Measurements from ENCODE around the gene CHL1.

Gene CHL1

DNA sequence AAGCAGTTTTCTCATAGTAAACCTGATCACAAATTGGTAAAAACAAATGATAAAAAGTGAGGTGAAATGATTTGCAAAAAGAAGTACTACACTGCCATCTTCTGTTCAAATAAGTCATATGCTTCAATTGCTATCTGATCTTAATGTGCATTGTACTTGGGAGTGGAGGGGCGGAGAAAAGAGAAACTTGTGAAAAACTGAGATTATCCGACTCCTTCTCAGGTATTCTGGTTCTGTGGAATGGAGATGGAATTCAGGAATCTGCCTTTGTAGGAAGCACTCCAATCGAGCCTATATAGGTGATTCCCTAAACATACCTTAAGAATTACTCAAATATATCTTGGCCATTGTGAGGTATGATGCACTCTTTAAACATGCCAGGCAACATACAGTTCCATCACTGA lies 180.6 kb downstream of the CHL1 start:
- no peaks in the 10 kb centered on the region for H3K9me3 ChIP-seq (ENCODE audit: low read length)

DNA sequence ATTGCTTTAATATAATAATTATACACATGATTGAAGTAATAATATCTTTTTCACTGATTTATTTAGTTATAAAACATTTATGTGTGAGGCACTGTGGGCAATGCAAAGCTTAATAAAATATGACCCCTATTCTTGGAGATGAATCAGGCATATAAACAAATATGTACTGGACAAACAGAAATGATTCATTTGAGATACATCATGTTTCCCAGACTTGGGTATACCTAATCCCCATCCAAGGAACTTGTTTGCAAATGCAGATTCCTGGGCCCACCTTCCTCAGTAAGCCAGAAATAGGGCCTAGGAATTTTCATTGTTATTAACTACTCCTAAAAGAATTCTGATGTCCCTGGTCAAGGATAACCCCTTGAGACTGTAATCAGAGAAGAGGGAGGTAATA lies 184.2 kb downstream of the CHL1 start:
- Histone ChIP-seq H3K9me3 (ENCODE audit: low read length) (no peaks in the 10 kb centered on the region), H3K27ac (ENCODE audit: low read depth, low read length) (no peak overlapping the region), H3K36me3 (ENCODE audit: insufficient read depth, low read length) (no peaks in the 10 kb centered on the region), H3K4me3 (ENCODE audit: low read depth in 1 of 2, low read length in 2 of 2) (no peak overlapping the region), H3K4me1 (ENCODE audit: insufficient read depth, low read length) (no peaks in the 10 kb centered on the region), H3K27me3 (ENCODE audit: control insufficient read depth in 1 of 2, insufficient read depth in 2 of 2, low read length in 2 of 2) (peaks cover 0 to 4% of the 10 kb centered on the region in 2 donors), H3K9ac (ENCODE audit: low read length) (no peak overlapping the region)

More for the DNA sequence above, 180.6 kb downstream of the CHL1 start:
- no peak overlapping the region for H3K27ac ChIP-seq (ENCODE audit: low read depth, low read length)
- no peak overlapping the region for H3K4me3 ChIP-seq (ENCODE audit: low read depth in 1 of 2, low read length in 2 of 2)
- H3K9ac ChIP-seq (ENCODE audit: low read length) = no peak overlapping the region
- H3K36me3 ChIP-seq (ENCODE audit: insufficient read depth, low read length) = no peaks in the 10 kb centered on the region
- peaks cover 7% of the 10 kb centered on the region for H3K4me1 ChIP-seq (ENCODE audit: insufficient read depth, low read length)
- peaks cover 0 to 6% of the 10 kb centered on the region in 2 donors for H3K27me3 ChIP-seq (ENCODE audit: control insufficient read depth in 1 of 2, insufficient read depth in 2 of 2, low read length in 2 of 2)

- no peak overlapping the region for H3K4me3 ChIP-seq (ENCODE audit: low read depth in 1 of 2, low read length in 2 of 2)
- H3K36me3 ChIP-seq (ENCODE audit: insufficient read depth, low read length) = no peaks in the 10 kb centered on the region
- H3K27me3 ChIP-seq (ENCODE audit: control insufficient read depth in 1 of 2, insufficient read depth in 2 of 2, low read length in 2 of 2) = no peaks in the 10 kb centered on the region
- no peaks in the 10 kb centered on the region for H3K9me3 ChIP-seq (ENCODE audit: low read length)
- no peak overlapping the region for H3K27ac ChIP-seq (ENCODE audit: low read depth, low read length)
- H3K4me1 ChIP-seq (ENCODE audit: insufficient read depth, low read length) = no peaks in the 10 kb centered on the region
- H3K9ac ChIP-seq (ENCODE audit: low read length) = no peak overlapping the region
These were observed 188.6 kb downstream of the CHL1 start for GRCh38 chr3:385151-385550.

GRCh38 chr3:394775-395174 lies 198.2 kb downstream of the CHL1 start:
- Histone ChIP-seq H3K4me1 (ENCODE audit: insufficient read depth, low read length) (no peaks in the 10 kb centered on the region), H3K36me3 (ENCODE audit: insufficient read depth, low read length) (no peaks in the 10 kb centered on the region), H3K27ac (ENCODE audit: low read depth, low read length) (no peak overlapping the region), H3K9me3 (ENCODE audit: low read length) (no peaks in the 10 kb centered on the region), H3K9ac (ENCODE audit: low read length) (no peak overlapping the region), H3K27me3 (ENCODE audit: control insufficient read depth in 1 of 2, insufficient read depth in 2 of 2, low read length in 2 of 2) (no peaks in the 10 kb centered on the region), H3K4me3 (ENCODE audit: low read depth in 1 of 2, low read length in 2 of 2) (no peak overlapping the region)

GRCh38 chr3:396293-396692 lies 199.7 kb downstream of the CHL1 start:
- Histone ChIP-seq H3K9ac (ENCODE audit: low read length) (no peak overlapping the region), H3K4me1 (ENCODE audit: insufficient read depth, low read length) (no peaks in the 10 kb centered on the region), H3K27ac (ENCODE audit: low read depth, low read length) (no peak overlapping the region), H3K27me3 (ENCODE audit: control insufficient read depth in 1 of 2, insufficient read depth in 2 of 2, low read length in 2 of 2) (no peaks in the 10 kb centered on the region), H3K4me3 (ENCODE audit: low read depth in 1 of 2, low read length in 2 of 2) (no peak overlapping the region), H3K36me3 (ENCODE audit: insufficient read depth, low read length) (no peaks in the 10 kb centered on the region), H3K9me3 (ENCODE audit: low read length) (no peaks in the 10 kb centered on the region)

DNA sequence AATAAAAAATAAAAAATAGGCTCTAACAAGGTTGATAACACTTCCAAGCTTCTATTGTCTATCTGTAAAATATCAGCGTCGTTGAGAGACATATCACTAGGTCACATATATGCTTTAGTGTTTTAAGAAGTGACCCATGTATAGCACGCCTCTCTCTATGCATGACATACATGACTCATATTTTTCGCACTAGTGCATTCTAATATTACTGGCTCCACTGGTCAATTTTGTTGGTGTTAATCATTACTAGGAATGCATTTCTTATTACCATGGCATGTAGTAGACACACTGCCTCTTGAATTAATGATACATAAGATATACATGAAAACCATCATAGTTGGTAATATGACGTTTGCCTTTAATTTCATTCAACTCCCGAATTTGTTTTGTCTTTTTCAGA lies 203.1 kb downstream of the CHL1 start:
- no peak overlapping the region for H3K9ac ChIP-seq (ENCODE audit: low read length)
- no peak overlapping the region for H3K4me3 ChIP-seq (ENCODE audit: low read depth in 1 of 2, low read length in 2 of 2)
- H3K9me3 ChIP-seq (ENCODE audit: low read length) = no peaks in the 10 kb centered on the region
- H3K36me3 ChIP-seq (ENCODE audit: insufficient read depth, low read length) = no peaks in the 10 kb centered on the region
- H3K27me3 ChIP-seq (ENCODE audit: control insufficient read depth in 1 of 2, insufficient read depth in 2 of 2, low read length in 2 of 2) = no peaks in the 10 kb centered on the region
- H3K4me1 ChIP-seq (ENCODE audit: insufficient read depth, low read length) = no peaks in the 10 kb centered on the region
- H3K27ac ChIP-seq (ENCODE audit: low read depth, low read length) = no peak overlapping the region

DNA sequence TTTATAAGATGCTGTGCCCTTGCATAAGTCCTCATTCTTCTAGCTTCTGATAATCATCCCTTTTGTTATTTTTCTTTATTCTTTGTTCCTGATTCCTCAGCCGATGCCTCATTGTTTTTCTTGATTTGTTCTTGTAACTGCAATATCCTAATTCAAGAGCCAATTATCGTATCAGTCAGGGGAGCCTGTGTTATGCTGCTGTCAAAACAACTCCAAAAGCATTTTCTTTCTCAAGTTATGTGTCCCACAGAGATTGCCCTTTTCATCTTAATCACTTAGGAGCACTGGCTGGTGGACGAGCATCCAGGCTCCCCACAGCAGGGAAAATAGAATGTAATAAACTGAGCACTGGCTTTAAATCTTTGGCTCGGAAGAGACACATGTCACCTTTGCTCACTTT lies 207.3 kb downstream of the CHL1 start:
- Histone ChIP-seq H3K36me3 (ENCODE audit: insufficient read depth, low read length) (no peaks in the 10 kb centered on the region), H3K9ac (ENCODE audit: low read length) (no peak overlapping the region), H3K4me3 (ENCODE audit: low read depth in 1 of 2, low read length in 2 of 2) (no peak overlapping the region), H3K27ac (ENCODE audit: low read depth, low read length) (no peak overlapping the region), H3K27me3 (ENCODE audit: control insufficient read depth in 1 of 2, insufficient read depth in 2 of 2, low read length in 2 of 2) (no peaks in the 10 kb centered on the region), H3K9me3 (ENCODE audit: low read length) (no peaks in the 10 kb centered on the region), H3K4me1 (ENCODE audit: insufficient read depth, low read length) (no peaks in the 10 kb centered on the region)

DNA sequence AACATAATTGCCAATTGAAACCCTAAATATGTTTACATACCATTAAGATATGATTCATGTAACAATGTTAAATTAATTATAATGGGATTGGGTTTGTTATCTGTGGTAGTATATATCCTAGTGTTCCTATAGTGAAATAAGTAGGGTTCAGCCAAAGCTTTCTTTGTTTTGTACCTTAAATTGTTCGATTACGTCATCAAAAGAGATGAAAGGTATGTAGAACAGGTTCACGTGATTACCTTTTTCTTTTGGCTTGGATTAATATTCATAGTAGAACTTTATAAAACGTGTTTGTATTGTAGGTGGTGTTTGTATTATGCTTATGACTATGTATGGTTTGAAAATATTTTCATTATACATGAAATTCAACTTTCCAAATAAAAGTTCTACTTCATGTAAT lies 212.4 kb downstream of the CHL1 start:
- no peak overlapping the region for H3K4me3 ChIP-seq (ENCODE audit: low read depth in 1 of 2, low read length in 2 of 2)
- H3K4me1 ChIP-seq (ENCODE audit: insufficient read depth, low read length) = no peaks in the 10 kb centered on the region
- H3K9me3 ChIP-seq (ENCODE audit: low read length) = no peaks in the 10 kb centered on the region
- no peak overlapping the region for H3K27ac ChIP-seq (ENCODE audit: low read depth, low read length)
- H3K9ac ChIP-seq (ENCODE audit: low read length) = no peak overlapping the region
- H3K27me3 ChIP-seq (ENCODE audit: control insufficient read depth in 1 of 2, insufficient read depth in 2 of 2, low read length in 2 of 2) = no peaks in the 10 kb centered on the region
- no peaks in the 10 kb centered on the region for H3K36me3 ChIP-seq (ENCODE audit: insufficient read depth, low read length)

DNA sequence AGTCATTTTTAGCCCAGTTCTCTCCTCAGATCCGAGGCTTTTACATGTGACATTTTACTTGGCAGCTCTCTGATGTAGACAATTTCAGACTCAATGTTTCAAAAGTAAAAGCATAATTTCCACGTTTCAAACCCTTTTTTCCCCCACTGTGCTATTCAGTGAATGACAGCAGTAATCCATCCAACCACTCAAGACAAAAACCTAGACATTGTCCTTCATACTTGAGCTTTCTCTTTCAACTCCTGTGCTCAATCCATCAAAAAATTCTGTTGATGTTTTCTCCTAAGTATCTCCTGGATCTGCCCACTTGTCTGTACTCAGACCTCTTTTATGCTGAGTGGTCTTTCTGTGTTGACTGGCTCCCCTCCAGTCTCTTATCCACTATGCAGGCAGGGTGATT lies 214.7 kb downstream of the CHL1 start:
- Histone ChIP-seq H3K36me3 (ENCODE audit: insufficient read depth, low read length) (no peaks in the 10 kb centered on the region), H3K9ac (ENCODE audit: low read length) (no peak overlapping the region), H3K4me3 (ENCODE audit: low read depth in 1 of 2, low read length in 2 of 2) (no peak overlapping the region), H3K27me3 (ENCODE audit: control insufficient read depth in 1 of 2, insufficient read depth in 2 of 2, low read length in 2 of 2) (no peaks in the 10 kb centered on the region), H3K9me3 (ENCODE audit: low read length) (no peaks in the 10 kb centered on the region), H3K27ac (ENCODE audit: low read depth, low read length) (no peak overlapping the region), H3K4me1 (ENCODE audit: insufficient read depth, low read length) (no peaks in the 10 kb centered on the region)

DNA sequence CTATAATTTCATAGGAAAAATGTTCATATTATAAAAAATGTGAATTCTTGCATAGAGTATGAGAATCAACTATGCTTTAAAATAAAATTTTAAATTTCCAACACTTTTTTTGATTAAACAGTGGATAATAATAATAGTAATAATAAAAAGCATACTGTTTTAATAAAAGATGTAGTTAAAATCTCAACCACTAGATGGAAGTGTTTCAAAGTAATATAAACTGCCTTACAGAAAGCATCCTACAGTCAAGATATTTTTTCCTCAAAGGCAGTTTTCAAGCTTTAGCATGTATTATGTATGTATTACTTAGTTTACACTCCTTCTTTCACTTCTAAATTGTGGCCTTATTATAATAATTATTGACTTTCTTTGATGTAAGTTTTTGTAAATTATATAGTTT lies 217.5 kb downstream of the CHL1 start:
- H3K9ac ChIP-seq (ENCODE audit: low read length) = no peak overlapping the region
- no peaks in the 10 kb centered on the region for H3K27me3 ChIP-seq (ENCODE audit: control insufficient read depth in 1 of 2, insufficient read depth in 2 of 2, low read length in 2 of 2)
- no peaks in the 10 kb centered on the region for H3K36me3 ChIP-seq (ENCODE audit: insufficient read depth, low read length)
- no peak overlapping the region for H3K27ac ChIP-seq (ENCODE audit: low read depth, low read length)
- no peak overlapping the region for H3K4me3 ChIP-seq (ENCODE audit: low read depth in 1 of 2, low read length in 2 of 2)
- no peaks in the 10 kb centered on the region for H3K4me1 ChIP-seq (ENCODE audit: insufficient read depth, low read length)
- no peaks in the 10 kb centered on the region for H3K9me3 ChIP-seq (ENCODE audit: low read length)

DNA sequence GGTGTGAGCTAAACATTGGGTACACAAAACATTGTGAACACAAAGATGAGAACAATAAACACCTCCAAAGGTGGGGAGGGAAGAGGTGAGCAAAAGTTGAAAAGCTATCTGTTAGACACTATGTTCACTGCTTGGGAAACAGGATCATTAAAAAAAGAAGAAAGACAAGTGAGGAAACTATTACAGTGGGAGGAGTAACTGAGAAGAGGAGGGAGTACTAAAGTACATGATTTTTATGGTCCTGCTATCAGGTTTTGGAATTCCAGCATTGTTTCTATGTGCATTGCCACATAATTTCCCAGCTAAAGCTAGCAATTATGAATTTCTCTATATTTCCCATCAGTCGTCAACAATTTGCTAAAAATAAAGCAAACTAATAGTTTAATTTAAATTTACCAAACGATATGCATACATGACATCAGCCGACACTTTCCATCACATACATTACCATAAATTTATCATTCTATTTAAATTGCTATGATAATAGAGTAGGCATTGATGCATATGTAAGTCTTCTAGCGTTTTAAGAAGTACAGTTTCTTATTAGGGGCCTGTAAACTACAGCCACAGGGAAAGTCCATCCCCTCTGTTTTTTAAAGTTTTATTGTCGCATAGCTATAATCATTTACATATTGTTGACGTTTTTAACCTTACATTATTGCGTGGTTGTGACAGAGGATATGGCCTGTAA lies 221.8 kb downstream of the CHL1 start:
- H3K4me3 ChIP-seq (ENCODE audit: low read depth in 1 of 2, low read length in 2 of 2) = no peak overlapping the region
- H3K4me1 ChIP-seq (ENCODE audit: insufficient read depth, low read length) = no peaks in the 10 kb centered on the region
- H3K36me3 ChIP-seq (ENCODE audit: insufficient read depth, low read length) = no peaks in the 10 kb centered on the region
- H3K9ac ChIP-seq (ENCODE audit: low read length) = no peak overlapping the region
- H3K27ac ChIP-seq (ENCODE audit: low read depth, low read length) = no peak overlapping the region
- H3K9me3 ChIP-seq (ENCODE audit: low read length) = no peaks in the 10 kb centered on the region
- H3K27me3 ChIP-seq (ENCODE audit: control insufficient read depth in 1 of 2, insufficient read depth in 2 of 2, low read length in 2 of 2) = no peaks in the 10 kb centered on the region

GRCh38 chr3:420584-420983 lies 224.0 kb downstream of the CHL1 start:
- no peaks in the 10 kb centered on the region for H3K27me3 ChIP-seq (ENCODE audit: control insufficient read depth in 1 of 2, insufficient read depth in 2 of 2, low read length in 2 of 2)
- H3K27ac ChIP-seq (ENCODE audit: low read depth, low read length) = no peak overlapping the region
- no peaks in the 10 kb centered on the region for H3K9me3 ChIP-seq (ENCODE audit: low read length)
- H3K4me1 ChIP-seq (ENCODE audit: insufficient read depth, low read length) = no peaks in the 10 kb centered on the region
- H3K9ac ChIP-seq (ENCODE audit: low read length) = no peak overlapping the region
- H3K4me3 ChIP-seq (ENCODE audit: low read depth in 1 of 2, low read length in 2 of 2) = no peak overlapping the region
- H3K36me3 ChIP-seq (ENCODE audit: insufficient read depth, low read length) = no peaks in the 10 kb centered on the region

All from muscle layer of colon (tissue), 2 donors.